SKM-1 treated with dmso at 0.1 percent for 144 hours (cell line): ENCODE results near the gene SLC23A3.
"Not testable (repeated sequence)": the region's sequence is repeated elsewhere in the genome, so short reads cannot be mapped to it uniquely, and the experiment has no call there.

Experiments
- DNase-seq: peaks from one replicate; lab custom pipeline; 2025; ENCODE audit not compliant: unreplicated experiment; lab: John Stamatoyannopoulos, UW

The SLC23A3 gene

GRCh38 chr2:219205981-219206327 is 36.1 kb upstream of the SLC23A3 start:
- no peak for DNase-seq

GRCh38 chr2:219205165-219205538 is 35.3 kb upstream of the SLC23A3 start:
- no peak for DNase-seq

- DNase-seq, result no peak
Measured at GRCh38 chr2:219204425-219205164, 34.8 kb upstream of the SLC23A3 start.

- DNase-seq, result not testable (repeated sequence)
Measured at GRCh38 chr2:219201331-219201730, 31.5 kb upstream of the SLC23A3 start.

- not testable (repeated sequence) for DNase-seq
Measured at GRCh38 chr2:219200502-219201326, 30.9 kb upstream of the SLC23A3 start.

GRCh38 chr2:219199470-219200211 is 29.8 kb upstream of the SLC23A3 start:
- DNase-seq, result no peak

GRCh38 chr2:219198974-219199373 is 29.1 kb upstream of the SLC23A3 start:
- no peak for DNase-seq

GRCh38 chr2:219197388-219197787 is 27.6 kb upstream of the SLC23A3 start:
- no peak for DNase-seq

- DNase-seq, result no peak
Measured at GRCh38 chr2:219186754-219187456, 17.1 kb upstream of the SLC23A3 start.

- no peak for DNase-seq
Measured at GRCh38 chr2:219184121-219184520, 14.3 kb upstream of the SLC23A3 start.

- no peak for DNase-seq
Measured at GRCh38 chr2:219183151-219183772, 13.4 kb upstream of the SLC23A3 start.

- no peak for DNase-seq
Measured at GRCh38 chr2:219182331-219183150, 12.7 kb upstream of the SLC23A3 start.

GRCh38 chr2:219181531-219181930 is 11.7 kb upstream of the SLC23A3 start:
- DNase-seq, result no peak

GRCh38 chr2:219180961-219181360 is 11.1 kb upstream of the SLC23A3 start:
- DNase-seq, result no peak

- DNase-seq, result no peak
Measured at GRCh38 chr2:219179601-219180465, 10.0 kb upstream of the SLC23A3 start.

GRCh38 chr2:219178377-219179175 is 8.7 kb upstream of the SLC23A3 start:
- DNase-seq, result no peak

GRCh38 chr2:219177552-219178376 is 7.9 kb upstream of the SLC23A3 start, which contains the start of gene RETREG2:
Gene RETREG2, plus strand, starts transcription at chr2:219178275. Its CDS starts 78 bp downstream, at chr2:219178353.
- peak; percentile 77 for DNase-seq
